Activated naive CD8-positive, alpha-beta T cell treated with anti-CD3 and anti-CD28 coated beads, Interleukin-2, amount 10 ng/mL, durations not matched to agents 7 days and 5 days (primary cell): ENCODE results near the gene TSHR. TPM values are rescaled to one million over a fixed set of nuclear protein-coding genes. Genes with fewer than 3 reads are reported as not detected.
A peak's percentile ranks its signal among the peaks of the same experiment; 100 is the strongest.
"Not testable (repeated sequence)": the region's sequence is repeated elsewhere in the genome, so short reads cannot be mapped to it uniquely, and the experiment has no call there.

ENCODE experiments used
- ATAC-seq: fragments of 150-1000 bp; cut with Tn5 transposase; one replicate; pipeline ENCODE4 v1.10.0; 2021; ENCODE audit warnings: low read depth, moderate library complexity
- POLR2A ChIA-PET: fragments of 350-600 bp; sonication (Branson Sonifier 250); formaldehyde crosslinking; loops from one replicate; lab custom pipeline; 2021; ENCODE audit warnings: antibody characterized with exemption; lab: Charles Lee
- DNase-seq: peaks from one replicate; pipeline ENCODE4 v3.0.0; 2021
- H3K27ac Mint-ChIP-seq: one replicate; pipeline ENCODE4 v1.8.0; 2022; ENCODE audit warnings: mild to moderate bottlenecking, mixed read lengths
- H3K27me3 Mint-ChIP-seq: one replicate; pipeline ENCODE4 v1.8.0; 2022; ENCODE audit warnings: mild to moderate bottlenecking, moderate library complexity, mixed read lengths
- H3K36me3 Mint-ChIP-seq: one replicate; pipeline ENCODE4 v1.8.0; 2021; ENCODE audit warnings: mild to moderate bottlenecking, mixed read lengths
- H3K4me1 Mint-ChIP-seq: one replicate; pipeline ENCODE4 v1.8.0; 2021; ENCODE audit warnings: mixed read lengths
- H3K4me3 Mint-ChIP-seq: one replicate; pipeline ENCODE4 v1.8.0; 2022; ENCODE audit warnings: mild to moderate bottlenecking, moderate library complexity, mixed read lengths
- H3K9me3 Mint-ChIP-seq: one replicate; pipeline ENCODE4 v1.8.0; 2021; ENCODE audit warnings: mixed read lengths
- total RNA-seq, 2 experiments: library from RNA; stranded (reverse); gene quantifications; one replicate each; pipeline ENCODE4 v1.2.3, GENCODE V29; 2021

Gene TSHR
- total RNA-seq, 2 experiments from 2014 or later: 0.37 to 0.39 TPM

- Mint-ChIP-seq H3K36me3 (peaks cover 51% of the 10 kb centered on the region), H3K4me3 (no peak overlapping the region), H3K9me3 (peaks cover 8% of the 10 kb centered on the region), H3K27ac (no peak overlapping the region), H3K27me3 (no peaks in the 10 kb centered on the region), H3K4me1 (peaks cover 44% of the 10 kb centered on the region)
- POLR2A ChIA-PET: interaction anchor here (0.6 to 1.1 kb wide), 2 partner anchors 23 to 237 kb away, joined by 3 read pairs; no protein-coding TSS in a partner anchor
- DNase-seq (no peak), ATAC-seq (no peak)
Observed at GRCh38 chr14:80933686-80934085, 21.7 kb upstream of the TSHR start.

GRCh38 chr14:80940146-80940545 lies 15.3 kb upstream of the TSHR start:
- Mint-ChIP-seq H3K27ac (no peak overlapping the region), H3K4me3 (peak overlapping the region; percentile 44), H3K4me1 (peaks cover 27% of the 10 kb centered on the region), H3K27me3 (no peaks in the 10 kb centered on the region), H3K9me3 (no peaks in the 10 kb centered on the region), H3K36me3 (peaks cover 10% of the 10 kb centered on the region)
- ATAC-seq (peak; percentile 12), DNase-seq (no peak)
- POLR2A ChIA-PET: interaction anchor here (0.8 to 0.9 kb wide), 2 partner anchors 9 to 20 kb away, joined by 3 to 5 read pairs; no protein-coding TSS in a partner anchor

- ATAC-seq: peak; percentile 94
- Mint-ChIP-seq H3K27ac (peak within 1 kb of the TSS; percentile 82), H3K4me1 (peaks cover 22% of the 10 kb centered on the region), H3K36me3 (peaks cover 8% of the 10 kb centered on the region), H3K4me3 (peak within 1 kb of the TSS; percentile 94), H3K27me3 (no peaks in the 10 kb centered on the region), H3K9me3 (peaks cover 1% of the 10 kb centered on the region)
- DNase-seq: peak; percentile 84
- POLR2A ChIA-PET: interaction anchor here (0.7 to 2.3 kb wide), 5 partner anchors 11 to 536 kb away, joined by 3 to 25 read pairs (median 5); partner anchors contain the start of gene GTF2A1
Observed at GRCh38 chr14:80941241-80942185, 13.9 kb upstream of the TSHR start, which contains the start of gene CEP128. Gene CEP128 (minus strand): TSS chr14:80941738.

GRCh38 chr14:80942191-80942600 lies 13.2 kb upstream of the TSHR start:
- no peak for DNase-seq

GRCh38 chr14:80944861-80945617 lies 10.4 kb upstream of the TSHR start:
- H3K9me3 Mint-ChIP-seq: peaks cover 3% of the 10 kb centered on the region
- no peak overlapping the region for H3K27ac Mint-ChIP-seq
- POLR2A ChIA-PET: no interaction called here
- peaks cover 5% of the 10 kb centered on the region for H3K36me3 Mint-ChIP-seq
- no peak for DNase-seq
- ATAC-seq: no peak
- H3K4me3 Mint-ChIP-seq: no peak overlapping the region
- H3K4me1 Mint-ChIP-seq: peaks cover 15% of the 10 kb centered on the region
- H3K27me3 Mint-ChIP-seq: peaks cover 8% of the 10 kb centered on the region

More at GRCh38 chr14:80942191-80942600, 13.2 kb upstream of the TSHR start:
- peak; percentile 44 for ATAC-seq
- Mint-ChIP-seq H3K36me3 (peaks cover 9% of the 10 kb centered on the region), H3K4me1 (peaks cover 23% of the 10 kb centered on the region), H3K27me3 (no peaks in the 10 kb centered on the region), H3K4me3 (peak overlapping the region; percentile 94), H3K9me3 (peaks cover 3% of the 10 kb centered on the region), H3K27ac (peak overlapping the region; percentile 82)
- POLR2A ChIA-PET: interaction anchor here (0.7 to 2.3 kb wide), 5 partner anchors 12 to 279 kb away, joined by 3 to 25 read pairs (median 4); partner anchors contain the start of gene GTF2A1

- DNase-seq (no peak), ATAC-seq (no peak)
- H3K27me3 Mint-ChIP-seq: peaks cover 18% of the 10 kb centered on the region
- H3K4me1 Mint-ChIP-seq: peaks cover 12% of the 10 kb centered on the region
- peaks cover 3% of the 10 kb centered on the region for H3K9me3 Mint-ChIP-seq
- H3K4me3 Mint-ChIP-seq: no peak overlapping the region
- peaks cover 5% of the 10 kb centered on the region for H3K36me3 Mint-ChIP-seq
- POLR2A ChIA-PET: no interaction called here
- no peak overlapping the region for H3K27ac Mint-ChIP-seq
Observed at GRCh38 chr14:80946187-80946586, 9.2 kb upstream of the TSHR start.

GRCh38 chr14:80946797-80947196 lies 8.6 kb upstream of the TSHR start:
- POLR2A ChIA-PET: no interaction called here
- Mint-ChIP-seq H3K27ac (no peak overlapping the region), H3K36me3 (peaks cover 5% of the 10 kb centered on the region), H3K9me3 (peaks cover 3% of the 10 kb centered on the region), H3K4me3 (no peak overlapping the region), H3K27me3 (peaks cover 23% of the 10 kb centered on the region), H3K4me1 (peaks cover 12% of the 10 kb centered on the region)
- ATAC-seq: no peak
- no peak for DNase-seq

- H3K36me3 Mint-ChIP-seq: peaks cover 5% of the 10 kb centered on the region
- H3K4me3 Mint-ChIP-seq: no peak overlapping the region
- POLR2A ChIA-PET: no interaction called here
- peaks cover 1% of the 10 kb centered on the region for H3K4me1 Mint-ChIP-seq
- peaks cover 35% of the 10 kb centered on the region for H3K27me3 Mint-ChIP-seq
- DNase-seq: no peak
- H3K27ac Mint-ChIP-seq: no peak overlapping the region
- no peak for ATAC-seq
- H3K9me3 Mint-ChIP-seq: peaks cover 3% of the 10 kb centered on the region
Observed at GRCh38 chr14:80948291-80948690, 7.1 kb upstream of the TSHR start.

GRCh38 chr14:80951491-80951890 lies 3.9 kb upstream of the TSHR start:
- peaks cover 2% of the 10 kb centered on the region for H3K36me3 Mint-ChIP-seq
- no peak overlapping the region for H3K27ac Mint-ChIP-seq
- no peak for DNase-seq
- ATAC-seq: no peak
- peaks cover 2% of the 10 kb centered on the region for H3K9me3 Mint-ChIP-seq
- no peak overlapping the region for H3K4me3 Mint-ChIP-seq
- peaks cover 49% of the 10 kb centered on the region for H3K27me3 Mint-ChIP-seq
- POLR2A ChIA-PET: interaction anchor here (0.8 kb wide), 1 partner anchor 14 kb away, joined by 3 read pairs; no protein-coding TSS in a partner anchor
- peaks cover 12% of the 10 kb centered on the region for H3K4me1 Mint-ChIP-seq

GRCh38 chr14:80953211-80953610 lies 2.2 kb upstream of the TSHR start:
- H3K4me3 Mint-ChIP-seq, ATAC-seq, H3K27ac Mint-ChIP-seq, POLR2A ChIA-PET, DNase-seq, H3K9me3 Mint-ChIP-seq, H3K36me3 Mint-ChIP-seq: not testable (repeated sequence)
- Mint-ChIP-seq H3K27me3 (peaks cover 56% of the 10 kb centered on the region), H3K4me1 (peaks cover 19% of the 10 kb centered on the region)

- POLR2A ChIA-PET: interaction anchor here (1.1 kb wide), 1 partner anchor 264 kb away, joined by 3 read pairs; no protein-coding TSS in a partner anchor
- H3K4me1 Mint-ChIP-seq: peaks cover 32% of the 10 kb centered on the region
- peaks cover 50% of the 10 kb centered on the region for H3K27me3 Mint-ChIP-seq
- peak overlapping the region; percentile 65 for H3K27ac Mint-ChIP-seq
- H3K9me3 Mint-ChIP-seq: no peaks in the 10 kb centered on the region
- peak overlapping the region; percentile 85 for H3K4me3 Mint-ChIP-seq
- DNase-seq (peak; percentile 71), ATAC-seq (peak; percentile 49)
- peaks cover 6% of the 10 kb centered on the region for H3K36me3 Mint-ChIP-seq
Observed at GRCh38 chr14:80954687-80955299, 628 bp upstream of the TSHR start.

- no peaks in the 10 kb centered on the region for H3K9me3 Mint-ChIP-seq
- peaks cover 6% of the 10 kb centered on the region for H3K36me3 Mint-ChIP-seq
- ATAC-seq: no peak
- peaks cover 38% of the 10 kb centered on the region for H3K27me3 Mint-ChIP-seq
- H3K27ac Mint-ChIP-seq: no peak overlapping the region
- H3K4me1 Mint-ChIP-seq: peaks cover 38% of the 10 kb centered on the region
- DNase-seq: no peak
- POLR2A ChIA-PET: no interaction called here
- no peak overlapping the region for H3K4me3 Mint-ChIP-seq
Observed at GRCh38 chr14:80956102-80956501, 681 bp downstream of the TSHR start.
